PC-9 (cell line): ENCODE data around the gene FASN.

ENCODE experiments used
- EZH2 ChIP-seq: fragments of 200-600 bp; sonication (generic); IDR thresholded peaks from 2 replicates; pipeline ENCODE4 v1.8.0; 2017; ENCODE audit warnings: antibody characterized with exemption, low read depth
- TF ChIP-seq, protein P1 (sequence below): fragments of 200-600 bp; sonication (generic); conservative IDR thresholded peaks from 2 replicates; pipeline ENCODE4 v1.6.1; 2017; ENCODE audit warnings: mixed run types, antibody characterized with exemption, mild to moderate bottlenecking, moderate library complexity

DNA sequence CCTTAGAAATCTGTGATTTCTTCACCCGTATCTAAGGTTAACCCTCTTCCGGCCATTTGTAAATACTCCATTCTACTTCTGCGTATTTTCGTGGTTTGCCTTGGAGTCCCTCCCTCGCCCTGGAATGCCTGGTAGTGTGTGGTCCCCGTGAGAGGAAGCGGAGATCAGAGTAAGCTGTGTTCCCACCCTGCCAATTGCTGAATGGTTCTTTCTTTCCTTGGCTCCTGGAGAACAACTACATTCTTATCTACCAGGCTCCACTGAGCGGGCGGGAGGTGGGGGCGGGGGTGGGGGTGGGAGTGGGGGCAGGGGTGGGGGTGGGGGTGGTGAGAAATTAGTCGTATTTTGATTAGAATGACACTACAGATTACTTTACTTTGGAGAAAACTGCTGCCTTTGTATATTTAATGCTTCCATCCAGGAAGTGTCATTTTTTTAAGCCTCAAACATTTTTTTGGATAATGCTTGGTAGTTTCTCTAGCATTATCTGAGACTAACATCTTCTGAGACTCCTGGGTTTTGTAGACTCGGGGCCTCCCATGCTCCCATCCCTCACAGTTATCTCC lies 20.9 kb upstream of the FASN start:
- TF ChIP-seq, protein P1, sequence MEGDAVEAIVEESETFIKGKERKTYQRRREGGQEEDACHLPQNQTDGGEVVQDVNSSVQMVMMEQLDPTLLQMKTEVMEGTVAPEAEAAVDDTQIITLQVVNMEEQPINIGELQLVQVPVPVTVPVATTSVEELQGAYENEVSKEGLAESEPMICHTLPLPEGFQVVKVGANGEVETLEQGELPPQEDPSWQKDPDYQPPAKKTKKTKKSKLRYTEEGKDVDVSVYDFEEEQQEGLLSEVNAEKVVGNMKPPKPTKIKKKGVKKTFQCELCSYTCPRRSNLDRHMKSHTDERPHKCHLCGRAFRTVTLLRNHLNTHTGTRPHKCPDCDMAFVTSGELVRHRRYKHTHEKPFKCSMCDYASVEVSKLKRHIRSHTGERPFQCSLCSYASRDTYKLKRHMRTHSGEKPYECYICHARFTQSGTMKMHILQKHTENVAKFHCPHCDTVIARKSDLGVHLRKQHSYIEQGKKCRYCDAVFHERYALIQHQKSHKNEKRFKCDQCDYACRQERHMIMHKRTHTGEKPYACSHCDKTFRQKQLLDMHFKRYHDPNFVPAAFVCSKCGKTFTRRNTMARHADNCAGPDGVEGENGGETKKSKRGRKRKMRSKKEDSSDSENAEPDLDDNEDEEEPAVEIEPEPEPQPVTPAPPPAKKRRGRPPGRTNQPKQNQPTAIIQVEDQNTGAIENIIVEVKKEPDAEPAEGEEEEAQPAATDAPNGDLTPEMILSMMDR = no peak
- no peak for TF ChIP-seq EZH2
